HepG2 (cell line): ENCODE results near the gene CASKIN2. TPM values are rescaled to one million over a fixed set of nuclear protein-coding genes. Genes with fewer than 3 reads are reported as not detected.

Source experiments
- ARNTL ChIP-seq: sonication (generic); formaldehyde crosslinking; IDR thresholded peaks from 2 replicates; pipeline ENCODE4 v1.4.0; 2020; ENCODE audit warnings: mild to moderate bottlenecking, missing genetic modification reagents
- ATF3 ChIP-seq: sonication (generic); formaldehyde crosslinking; IDR thresholded peaks from 2 replicates; pipeline ENCODE4 v1.4.0; 2020; ENCODE audit warnings: missing genetic modification reagents
- DBP ChIP-seq: sonication (generic); formaldehyde crosslinking; IDR thresholded peaks from 2 replicates; pipeline ENCODE4 v1.4.0; 2020; ENCODE audit warnings: missing genetic modification reagents; ENCODE audit errors: not compliant biosample characterization
- ELF1 ChIP-seq: sonication (generic); formaldehyde crosslinking; IDR thresholded peaks from 2 replicates; pipeline ENCODE4 v1.4.0; 2020; ENCODE audit warnings: missing genetic modification reagents
- FOXC1 ChIP-seq: sonication (generic); formaldehyde crosslinking; IDR thresholded peaks from 2 replicates; pipeline ENCODE4 v1.8.0; 2022; ENCODE audit warnings: mild to moderate bottlenecking, missing genetic modification reagents, borderline replicate concordance
- GPN1 ChIP-seq: sonication (generic); formaldehyde crosslinking; IDR thresholded peaks from 2 replicates; pipeline ENCODE4 v1.5.1; 2020; ENCODE audit warnings: missing genetic modification reagents, borderline replicate concordance
- HMGXB4 ChIP-seq, 2 experiments: sonication (generic) in 1 of 2; formaldehyde crosslinking in 1 of 2; IDR thresholded peaks; 2 replicates each; pipeline versions ENCODE4 v1.4.0 to v1.6.1; 2018 to 2020; ENCODE audit warnings: missing genetic modification reagents in 2 of 2, borderline replicate concordance in 1 of 2, low read depth in 1 of 2, mild to moderate bottlenecking in 1 of 2, missing biosample characterization in 1 of 2
- MEIS2 ChIP-seq: sonication (generic); formaldehyde crosslinking; IDR thresholded peaks from 2 replicates; pipeline ENCODE4 v1.9.0; 2021; ENCODE audit warnings: mild to moderate bottlenecking, missing genetic modification reagents
- NFE2L2 ChIP-seq: fragments of 150-350 bp; IDR thresholded peaks from 2 replicates; pipeline ENCODE4 v1.6.1; 2014; ENCODE audit warnings: low read length
- NR3C1 ChIP-seq: sonication (generic); formaldehyde crosslinking; IDR thresholded peaks from 2 replicates; pipeline ENCODE4 v1.4.0; 2020; ENCODE audit warnings: missing genetic modification reagents
- RAD21 ChIP-seq: fragments of 450-650 bp; formaldehyde crosslinking; IDR thresholded peaks from 2 replicates; pipeline ENCODE4 v1.5.0; 2020; ENCODE audit warnings: mild to moderate bottlenecking
- SAP130 ChIP-seq: IDR thresholded peaks from 2 replicates; pipeline ENCODE4 v1.6.1; 2016; ENCODE audit warnings: low read depth
- SMC3 ChIP-seq: IDR thresholded peaks from 2 replicates; pipeline ENCODE4 v1.6.1; 2011; ENCODE audit warnings: low read length, improper control_type of control experiment
- SP5 ChIP-seq: IDR thresholded peaks from 2 replicates; pipeline ENCODE4 v1.6.1; 2016; ENCODE audit warnings: low read depth, borderline replicate concordance
- SPEN ChIP-seq: sonication (generic); formaldehyde crosslinking; IDR thresholded peaks from 2 replicates; pipeline ENCODE4 v1.5.1; 2020; ENCODE audit warnings: low read depth, mild to moderate bottlenecking, missing genetic modification reagents
- ZBED4 ChIP-seq: sonication (generic); formaldehyde crosslinking; IDR thresholded peaks from 2 replicates; pipeline ENCODE4 v1.4.0; 2020; ENCODE audit warnings: missing genetic modification reagents, borderline replicate concordance
- ZFX ChIP-seq: sonication (generic); formaldehyde crosslinking; IDR thresholded peaks from 2 replicates; pipeline ENCODE4 v1.4.0; 2020; ENCODE audit warnings: mild to moderate bottlenecking, low read depth, missing genetic modification reagents, moderate library complexity
- ZNF138 ChIP-seq: sonication (generic); formaldehyde crosslinking; IDR thresholded peaks from 2 replicates; pipeline ENCODE4 v1.5.0; 2020; ENCODE audit warnings: mild to moderate bottlenecking, low read depth, missing genetic modification reagents
- ZNF350 ChIP-seq: sonication (generic); formaldehyde crosslinking; IDR thresholded peaks from 2 replicates; pipeline ENCODE4 v1.4.0; 2020; ENCODE audit warnings: mild to moderate bottlenecking, low read depth, missing genetic modification reagents, borderline replicate concordance
- ZNF772 ChIP-seq: sonication (generic); formaldehyde crosslinking; IDR thresholded peaks from 2 replicates; pipeline ENCODE4 v1.5.0; 2020; ENCODE audit warnings: mild to moderate bottlenecking, missing genetic modification reagents
- ZNF841 ChIP-seq: sonication (generic); formaldehyde crosslinking; IDR thresholded peaks from 2 replicates; pipeline ENCODE4 v1.8.1; 2023; ENCODE audit warnings: missing genetic modification reagents, borderline replicate concordance
- polyA plus RNA-seq, 8 experiments: library from polyadenylated mRNA; depleted of rRNA in 3 of 8; stranded (reverse) in 7 of 8; unstranded in 1 of 8; fragments of >200 nt; fragmentation: Illumina TruSeq in 4 of 8; extraction: Trizol in 4 of 8; gene quantifications; 2 replicates each; pipeline versions ENCODE4 v1.2.1 to v1.2.3, GENCODE V29; 2011 to 2016; ENCODE audit warnings: low read depth in 4 of 8, missing spikeins in 1 of 8, mixed read lengths in 1 of 8; ENCODE audit not compliant: insufficient read depth in 1 of 8
- total RNA-seq, 5 experiments: library from RNA; depleted of rRNA; stranded (reverse); fragments of >200 nt; fragmentation: Illumina TruSeq; extraction: Trizol; gene quantifications; 2 replicates each; pipeline ENCODE4 v1.2.3, GENCODE V29; 2016; ENCODE audit warnings: low read depth in 1 of 5

Gene CASKIN2
- total and polyA plus RNA-seq, 2 of the 13 experiments (the other 11 are each of a cell fraction or from before 2014, with no cell fraction given) = 5.2 to 7.8 TPM

- peak; percentile 32 to 58; a peak in 2 of 4 replicates for TF ChIP-seq HMGXB4 (CRISPR knock-in tag; IDR thresholded peaks at IDR 0.05; ENCODE audit: borderline replicate concordance in 1 of 2, low read depth in 1 of 2)
- no peak for TF ChIP-seq GPN1 (CRISPR knock-in tag)
- TF ChIP-seq ZNF841 (CRISPR knock-in tag) = no peak
- no peak for TF ChIP-seq DBP (CRISPR knock-in tag)
- no peak for TF ChIP-seq FOXC1
- peak; percentile 91 for TF ChIP-seq RAD21 (CRISPR knock-in tag)
- TF ChIP-seq ZNF350 = peak; percentile 53; the same call in 1 of the 2 replicates
- peak; percentile 56; the same call in 1 of the 2 replicates for TF ChIP-seq SMC3
- no peak for TF ChIP-seq ARNTL (CRISPR knock-in tag)
- TF ChIP-seq MEIS2 (CRISPR knock-in tag) = 0 out of 2 replicates have a peak, but pooled peaks have one; percentile 31
- no peak for TF ChIP-seq ZNF138
- no peak for TF ChIP-seq ZBED4 (CRISPR knock-in tag)
- no peak for TF ChIP-seq NFE2L2
- no peak for TF ChIP-seq NR3C1 (CRISPR knock-in tag)
- TF ChIP-seq SAP130 = peak; percentile 60
- TF ChIP-seq ATF3 (CRISPR knock-in tag) = no peak
- no peak for TF ChIP-seq ZNF772 (CRISPR knock-in tag)
- TF ChIP-seq SPEN = 0 out of 2 replicates have a peak, but pooled peaks have one; percentile 29
- TF ChIP-seq ELF1 = no peak
- peak; percentile 35; the same call in 1 of the 2 replicates for TF ChIP-seq SP5 (CRISPR knock-in tag)
- TF ChIP-seq ZFX (CRISPR knock-in tag) = peak; percentile 26; the same call in 1 of the 2 replicates
Observed at GRCh38 chr17:75504347-75505151, 10.8 kb downstream of the CASKIN2 start (continued).
